ENCODE results near the gene ZDHHC3.

The ZDHHC3 gene

DNA sequence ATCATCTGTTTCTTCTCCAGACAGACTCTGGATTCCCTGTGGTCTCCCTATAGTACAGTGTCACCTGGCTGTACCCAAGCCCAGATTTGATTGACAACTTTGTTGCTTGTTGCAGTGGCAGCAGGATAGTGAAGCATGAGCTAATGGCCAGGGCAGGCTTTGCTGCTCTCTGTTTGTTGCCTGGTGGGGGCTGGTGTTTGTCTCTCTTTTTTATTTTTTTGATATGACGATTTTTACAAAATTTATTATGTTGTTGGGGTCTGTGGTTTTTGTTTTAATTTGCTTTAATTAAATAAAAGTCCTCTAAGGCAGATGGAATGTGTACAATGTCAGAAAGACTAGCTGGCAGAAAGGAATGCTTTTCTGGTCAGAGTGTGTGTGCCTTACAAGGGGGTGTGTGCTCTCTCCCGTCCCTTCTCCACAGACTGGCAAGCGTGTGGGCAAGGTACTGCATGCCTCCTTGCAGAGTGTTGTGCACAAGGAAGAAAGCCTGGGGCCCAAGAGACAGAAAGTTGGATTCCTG lies 34.9 kb upstream of the ZDHHC3 start:
- H3K9me3 ChIP-seq (ENCODE audit: insufficient read depth, low read depth, low read length), result no peaks in the 10 kb centered on the region

DNA sequence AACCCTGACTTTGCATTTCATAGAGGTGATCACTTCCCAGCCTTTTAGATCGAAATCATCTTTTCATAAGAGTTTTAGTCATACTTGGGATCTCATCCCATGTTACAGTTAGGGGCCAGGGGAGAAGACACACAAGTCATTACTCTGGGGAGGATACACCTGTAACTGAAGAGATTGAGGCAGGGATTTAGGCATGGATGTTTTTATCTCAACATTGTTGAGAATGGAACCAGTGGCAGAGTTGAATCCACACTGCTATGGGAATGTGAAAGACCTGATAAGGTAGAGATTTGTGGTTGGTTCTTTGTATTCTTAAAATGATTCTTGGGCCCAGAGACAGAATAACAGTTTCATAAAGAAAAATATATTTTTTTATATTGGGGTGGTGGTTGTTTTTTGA lies 33.9 kb upstream of the ZDHHC3 start:
- peaks cover 67% of the 10 kb centered on the region for H3K36me3 ChIP-seq (ENCODE audit: insufficient read depth, low read length)
- no peak overlapping the region for H2AFZ ChIP-seq (ENCODE audit: low read length)
- no peaks in the 10 kb centered on the region for H3K79me2 ChIP-seq (ENCODE audit: insufficient read depth, low read length)
- no peak overlapping the region for H3K4me3 ChIP-seq (ENCODE audit: low read length, poor library complexity, severe bottlenecking)
- no peaks in the 10 kb centered on the region for H3K9me2 ChIP-seq (replicated peaks; ENCODE audit: low read depth, low read length)
- peaks cover 4% of the 10 kb centered on the region for H3K4me1 ChIP-seq (ENCODE audit: insufficient read depth, low read length, poor library complexity, severe bottlenecking)
- no peak overlapping the region for H3K9ac ChIP-seq (ENCODE audit: low read depth, low read length, poor library complexity, severe bottlenecking)
- H4K20me1 ChIP-seq (ENCODE audit: insufficient read depth, low read length, poor library complexity, severe bottlenecking), result no peaks in the 10 kb centered on the region
- no peak overlapping the region for H3K4me2 ChIP-seq (ENCODE audit: low read depth, low read length, poor library complexity, severe bottlenecking)
- no peaks in the 10 kb centered on the region for H3K9me3 ChIP-seq (ENCODE audit: insufficient read depth, low read depth, low read length)
- H3K27me3 ChIP-seq (ENCODE audit: insufficient read depth, low read length, poor library complexity, severe bottlenecking), result no peaks in the 10 kb centered on the region
- H3F3A ChIP-seq (ENCODE audit: low read depth), result no peaks in the 10 kb centered on the region
- no peak for TF ChIP-seq EZH2phosphoT487 (IDR thresholded peaks at IDR 0.05; ENCODE audit: borderline replicate concordance)
- TF ChIP-seq, protein P1, sequence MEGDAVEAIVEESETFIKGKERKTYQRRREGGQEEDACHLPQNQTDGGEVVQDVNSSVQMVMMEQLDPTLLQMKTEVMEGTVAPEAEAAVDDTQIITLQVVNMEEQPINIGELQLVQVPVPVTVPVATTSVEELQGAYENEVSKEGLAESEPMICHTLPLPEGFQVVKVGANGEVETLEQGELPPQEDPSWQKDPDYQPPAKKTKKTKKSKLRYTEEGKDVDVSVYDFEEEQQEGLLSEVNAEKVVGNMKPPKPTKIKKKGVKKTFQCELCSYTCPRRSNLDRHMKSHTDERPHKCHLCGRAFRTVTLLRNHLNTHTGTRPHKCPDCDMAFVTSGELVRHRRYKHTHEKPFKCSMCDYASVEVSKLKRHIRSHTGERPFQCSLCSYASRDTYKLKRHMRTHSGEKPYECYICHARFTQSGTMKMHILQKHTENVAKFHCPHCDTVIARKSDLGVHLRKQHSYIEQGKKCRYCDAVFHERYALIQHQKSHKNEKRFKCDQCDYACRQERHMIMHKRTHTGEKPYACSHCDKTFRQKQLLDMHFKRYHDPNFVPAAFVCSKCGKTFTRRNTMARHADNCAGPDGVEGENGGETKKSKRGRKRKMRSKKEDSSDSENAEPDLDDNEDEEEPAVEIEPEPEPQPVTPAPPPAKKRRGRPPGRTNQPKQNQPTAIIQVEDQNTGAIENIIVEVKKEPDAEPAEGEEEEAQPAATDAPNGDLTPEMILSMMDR (conservative IDR thresholded peaks at IDR 0.05; ENCODE audit: low read length), result no peak

More for the DNA sequence above, 34.9 kb upstream of the ZDHHC3 start:
- Histone ChIP-seq H3K79me2 (ENCODE audit: insufficient read depth, low read length) (no peaks in the 10 kb centered on the region), H3K4me3 (ENCODE audit: low read length, poor library complexity, severe bottlenecking) (no peak overlapping the region), H3K36me3 (ENCODE audit: insufficient read depth, low read length) (peaks cover 58% of the 10 kb centered on the region), H3K9ac (ENCODE audit: low read depth, low read length, poor library complexity, severe bottlenecking) (no peak overlapping the region), H3F3A (ENCODE audit: low read depth) (no peaks in the 10 kb centered on the region), H2AFZ (ENCODE audit: low read length) (no peak overlapping the region), H3K27me3 (ENCODE audit: insufficient read depth, low read length, poor library complexity, severe bottlenecking) (no peaks in the 10 kb centered on the region), H3K4me1 (ENCODE audit: insufficient read depth, low read length, poor library complexity, severe bottlenecking) (no peaks in the 10 kb centered on the region), H4K20me1 (ENCODE audit: insufficient read depth, low read length, poor library complexity, severe bottlenecking) (no peaks in the 10 kb centered on the region), H3K4me2 (ENCODE audit: low read depth, low read length, poor library complexity, severe bottlenecking) (no peak overlapping the region), H3K9me2 (replicated peaks; ENCODE audit: low read depth, low read length) (no peaks in the 10 kb centered on the region)
- TF ChIP-seq, protein P1 (conservative IDR thresholded peaks at IDR 0.05; ENCODE audit: low read length), result no peak
- TF ChIP-seq EZH2phosphoT487 (IDR thresholded peaks at IDR 0.05; ENCODE audit: borderline replicate concordance), result no peak

DNA sequence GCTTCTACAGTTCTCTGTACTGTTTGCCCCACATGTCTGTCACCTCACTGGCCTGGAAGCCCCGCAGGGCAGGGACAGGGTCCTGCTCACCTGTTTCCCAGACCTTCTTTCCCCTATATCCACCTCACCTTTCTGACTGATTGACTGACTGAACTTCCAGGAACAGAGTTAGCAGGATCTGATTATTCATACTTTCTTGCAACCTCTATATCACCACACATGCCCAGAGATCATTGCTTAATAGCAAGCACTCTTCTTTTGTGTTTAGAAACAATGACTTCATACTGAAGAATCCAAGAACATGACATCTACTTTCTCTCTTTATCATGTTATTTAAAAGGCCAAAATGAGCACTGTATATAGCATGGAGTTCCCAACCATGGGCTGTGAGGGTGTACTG lies 32.1 kb upstream of the ZDHHC3 start:
- H3K79me2 ChIP-seq (ENCODE audit: insufficient read depth, low read length), result no peaks in the 10 kb centered on the region
- H3K4me2 ChIP-seq (ENCODE audit: low read depth, low read length, poor library complexity, severe bottlenecking), result no peak overlapping the region
- no peaks in the 10 kb centered on the region for H3F3A ChIP-seq (ENCODE audit: low read depth)
- H3K36me3 ChIP-seq (ENCODE audit: insufficient read depth, low read length), result peaks cover 75% of the 10 kb centered on the region
- H3K27me3 ChIP-seq (ENCODE audit: insufficient read depth, low read length, poor library complexity, severe bottlenecking), result no peaks in the 10 kb centered on the region
- no peak overlapping the region for H3K4me3 ChIP-seq (ENCODE audit: low read length, poor library complexity, severe bottlenecking)
- H4K20me1 ChIP-seq (ENCODE audit: insufficient read depth, low read length, poor library complexity, severe bottlenecking), result no peaks in the 10 kb centered on the region
- H3K9me3 ChIP-seq (ENCODE audit: insufficient read depth, low read depth, low read length), result no peaks in the 10 kb centered on the region
- no peaks in the 10 kb centered on the region for H3K9me2 ChIP-seq (replicated peaks; ENCODE audit: low read depth, low read length)
- H2AFZ ChIP-seq (ENCODE audit: low read length), result no peak overlapping the region
- H3K9ac ChIP-seq (ENCODE audit: low read depth, low read length, poor library complexity, severe bottlenecking), result no peak overlapping the region
- H3K4me1 ChIP-seq (ENCODE audit: insufficient read depth, low read length, poor library complexity, severe bottlenecking), result peaks cover 4% of the 10 kb centered on the region
- TF ChIP-seq, protein P1 (conservative IDR thresholded peaks at IDR 0.05; ENCODE audit: low read length), result no peak
- no peak for TF ChIP-seq EZH2phosphoT487 (IDR thresholded peaks at IDR 0.05; ENCODE audit: borderline replicate concordance)

Measured in Loucy (cell line).